ENCODE results near the gene IFT81. TPM values are rescaled to one million over a fixed set of nuclear protein-coding genes. Genes with fewer than 3 reads are reported as not detected.

The IFT81 gene
- total and polyA plus RNA-seq, 2 donors (not counting 1 experiment from before 2014, with no cell fraction given) = 0.43 to 6.8 TPM

- TF ChIP-seq EZH2 (IDR thresholded peaks at IDR 0.05; ENCODE audit: borderline replicate concordance, insufficient read depth, low read depth, low read length, poor library complexity, severe bottlenecking) = no peak
- TF ChIP-seq CTCF (IDR thresholded peaks at IDR 0.05) = no peak
- Histone ChIP-seq H3K27me3 (replicated peaks in 1 of 4; ENCODE audit: control extremely low read depth in 1 of 4, control insufficient read depth in 3 of 4, insufficient read depth in 4 of 4, low read length in 3 of 4) (no peaks in the 10 kb centered on the region), H3K9me3 (ENCODE audit: control extremely low read depth in 1 of 3, control insufficient read depth in 2 of 3, insufficient read depth in 1 of 3, low read length in 2 of 3) (no peaks in the 10 kb centered on the region), H4K20me1 (ENCODE audit: control insufficient read depth, insufficient read depth, low read length, poor library complexity, severe bottlenecking) (no peaks in the 10 kb centered on the region), H3K4me3 (ENCODE audit: control extremely low read depth in 1 of 5, extremely low read depth in 1 of 5, insufficient read depth in 1 of 5, low read depth in 2 of 5, low read length in 4 of 5) (no peak overlapping the region), H3K79me2 (ENCODE audit: control insufficient read depth, insufficient read depth, low read length) (no peaks in the 10 kb centered on the region), H3K27ac (ENCODE audit: low read length in 2 of 2) (no peak overlapping the region), H3K9ac (ENCODE audit: low read length) (no peak overlapping the region), H3K4me1 (ENCODE audit: control insufficient read depth in 2 of 2, insufficient read depth in 2 of 2, low read length in 2 of 2) (peaks cover 0 to 3% of the 10 kb centered on the region in 2 donors), H2AFZ (ENCODE audit: insufficient read depth, low read depth, low read length, poor library complexity, severe bottlenecking) (no peak overlapping the region), H3K4me2 (replicated peaks; ENCODE audit: low read depth, low read length, poor library complexity, severe bottlenecking) (no peak overlapping the region), H3K36me3 (replicated peaks in 1 of 2; ENCODE audit: control extremely low read depth in 1 of 2, control insufficient read depth in 1 of 2, extremely low read depth in 1 of 2, insufficient read depth in 2 of 2, low read length in 1 of 2) (no peaks in the 10 kb centered on the region)
- ATAC-seq (ENCODE audit: low read depth) (no peak), DNase-seq (no peak)
- CTCF ChIA-PET = no interaction called here
- Mint-ChIP-seq H3K4me3 (no peak overlapping the region), H3K4me1 (peaks cover 4% of the 10 kb centered on the region), H3K27ac (no peak overlapping the region), H3K9me3 (ENCODE audit: insufficient read depth) (no peaks in the 10 kb centered on the region), H3K27me3 (peaks cover 7% of the 10 kb centered on the region)
- intact Hi-C loops (cut with micrococcal nuclease) = loop anchor here (10.0 kb wide), 1 partner anchor 495 kb away; no protein-coding TSS in a partner anchor
- no CpG with 5 or more reads among the region's 2 CpGs for WGBS (ENCODE audit: insufficient coverage)
- POLR2A ChIA-PET = no interaction called here
Measured at GRCh38 chr12:110109837-110110535, 14.2 kb upstream of the IFT81 start.

Data from B cell (primary cell).